HuH-7.5 (cell line): ENCODE measurements around the gene BNIP2.
"Not testable (repeated sequence)": the region's sequence is repeated elsewhere in the genome, so short reads cannot be mapped to it uniquely, and the experiment has no call there.

Experiments used
- DNase-seq: peaks from one replicate; pipeline ENCODE4 v3.0.0; 2011; ENCODE audit warnings: low spot score

BNIP2 gene

GRCh38 chr15:59688782-59689625 is at the start of gene BNIP2:
Gene BNIP2, minus strand, starts transcription at chr15:59689320. Its CDS starts 6,863 bp downstream, at chr15:59682457.
- DNase-seq: peak; percentile 70

GRCh38 chr15:59738676-59739075 is 49.6 kb upstream of the BNIP2 start:
- DNase-seq: peak; percentile 15

DNA sequence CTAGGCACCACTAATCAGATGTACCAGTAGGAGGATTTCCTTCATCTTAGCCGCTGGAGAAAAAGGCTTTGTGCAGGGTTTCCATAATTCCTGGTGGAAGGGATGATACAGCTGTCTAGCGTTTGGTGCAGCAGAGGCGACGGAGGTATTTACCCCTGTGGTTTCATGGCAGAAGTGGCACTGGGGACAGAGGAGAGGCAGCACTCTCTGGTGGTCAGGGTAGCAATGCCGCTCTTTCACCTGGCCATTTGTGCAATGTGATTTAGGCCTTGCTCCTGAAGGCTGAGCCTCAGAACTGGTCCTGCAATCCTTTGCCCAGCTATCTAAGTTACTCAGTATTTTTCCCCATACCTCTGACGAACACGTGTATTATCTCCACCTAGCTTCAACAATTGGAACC is 47.1 kb upstream of the BNIP2 start:
- DNase-seq: no peak

GRCh38 chr15:59725151-59725486 is 36.0 kb upstream of the BNIP2 start:
- no peak for DNase-seq

DNA sequence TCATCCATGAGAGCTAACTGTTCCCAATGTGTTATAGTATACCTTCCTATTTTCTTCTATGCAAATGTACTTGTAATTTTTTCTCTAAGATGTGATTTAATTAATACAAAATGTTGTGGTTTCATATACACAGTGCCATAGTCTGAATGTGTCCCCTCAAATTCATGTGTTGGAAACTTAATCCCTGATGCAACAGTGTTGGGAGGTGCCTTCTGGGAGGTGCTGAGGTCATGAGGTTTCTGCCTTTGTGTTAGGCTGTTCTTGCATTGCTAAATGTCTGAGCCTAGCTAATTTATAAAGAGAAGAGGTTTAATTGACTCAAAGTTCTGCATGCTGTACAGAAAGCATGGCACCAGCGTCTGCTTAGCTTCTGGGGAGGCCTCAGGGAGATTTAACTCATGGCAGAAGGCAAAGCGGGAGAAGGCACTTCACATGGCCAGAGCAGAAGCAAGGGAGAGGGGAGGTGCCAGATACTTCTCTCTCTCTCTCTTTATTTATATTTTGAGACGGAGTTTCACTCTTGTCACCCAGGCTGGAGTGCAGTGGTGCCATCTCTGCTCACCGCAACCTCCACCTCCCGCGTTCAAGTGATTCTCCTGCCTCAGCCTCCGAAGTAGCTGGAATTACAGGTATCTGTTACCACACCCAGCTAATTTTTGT is 34.7 kb upstream of the BNIP2 start:
- no peak for DNase-seq

GRCh38 chr15:59722476-59722875 is 33.4 kb upstream of the BNIP2 start:
- DNase-seq: no peak

DNA sequence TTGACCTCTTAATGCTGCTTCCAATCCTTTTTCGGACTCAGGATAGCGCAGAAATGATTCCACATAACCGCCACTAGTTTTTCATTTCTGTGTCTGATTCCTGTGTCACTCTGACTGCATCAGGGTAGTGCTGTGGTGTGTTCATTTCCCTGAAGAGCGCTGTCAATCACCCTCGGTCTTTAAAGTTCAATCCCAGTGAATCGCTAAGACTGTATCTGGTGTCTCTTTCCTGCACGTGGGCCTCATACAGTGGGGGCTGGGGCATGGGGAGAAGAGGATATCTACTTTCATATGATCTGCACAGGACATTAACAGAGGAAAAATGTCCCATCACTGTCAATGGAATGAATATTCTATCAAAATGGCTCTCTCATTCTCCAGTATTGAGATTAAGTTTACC is 32.9 kb upstream of the BNIP2 start:
- DNase-seq: no peak

DNA sequence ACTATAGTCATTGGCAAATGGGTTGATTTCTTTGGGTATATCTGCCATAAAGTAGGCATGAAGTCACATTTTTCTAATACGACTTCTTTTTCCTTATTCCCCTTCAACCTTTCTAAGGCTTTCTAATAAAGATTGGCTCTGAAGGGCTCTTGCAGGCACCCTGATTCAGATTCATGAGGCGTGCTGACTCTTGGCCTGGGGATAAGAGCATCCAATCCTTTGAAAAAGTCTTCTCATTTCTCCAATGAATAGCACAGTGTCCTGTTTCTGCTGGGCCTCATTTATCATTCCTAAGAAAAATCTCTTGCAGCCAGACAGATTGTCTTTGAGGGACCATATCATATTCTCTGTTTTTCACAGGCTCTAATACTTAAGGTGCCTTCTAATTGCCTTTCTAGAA is 32.3 kb upstream of the BNIP2 start:
- no peak for DNase-seq

DNA sequence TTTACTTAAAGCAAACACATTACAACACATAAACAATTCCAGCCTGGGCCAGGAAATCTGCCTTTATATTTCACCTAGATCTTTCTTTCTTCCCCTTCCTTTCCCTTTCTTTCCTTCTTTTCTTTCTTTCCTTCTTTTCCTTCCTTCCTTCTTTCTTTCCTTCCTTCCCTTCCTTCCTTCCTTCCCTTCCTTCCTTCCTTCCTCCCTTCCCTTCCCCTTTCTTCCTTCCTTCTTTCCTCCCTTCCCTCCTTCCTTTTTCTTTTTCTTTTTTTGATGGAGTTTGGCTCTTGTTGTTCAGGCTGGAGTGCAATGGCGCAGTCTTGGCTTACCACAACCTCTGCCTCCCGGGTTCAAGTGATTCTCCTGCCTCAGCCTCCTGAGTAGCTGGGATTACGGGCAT is 24.1 kb upstream of the BNIP2 start:
- DNase-seq: no peak

GRCh38 chr15:59711451-59712243 is 22.5 kb upstream of the BNIP2 start:
- DNase-seq: no peak

GRCh38 chr15:59707619-59708018 is 18.5 kb upstream of the BNIP2 start:
- no peak for DNase-seq

GRCh38 chr15:59703979-59704796 is 15.1 kb upstream of the BNIP2 start:
- no peak for DNase-seq

DNA sequence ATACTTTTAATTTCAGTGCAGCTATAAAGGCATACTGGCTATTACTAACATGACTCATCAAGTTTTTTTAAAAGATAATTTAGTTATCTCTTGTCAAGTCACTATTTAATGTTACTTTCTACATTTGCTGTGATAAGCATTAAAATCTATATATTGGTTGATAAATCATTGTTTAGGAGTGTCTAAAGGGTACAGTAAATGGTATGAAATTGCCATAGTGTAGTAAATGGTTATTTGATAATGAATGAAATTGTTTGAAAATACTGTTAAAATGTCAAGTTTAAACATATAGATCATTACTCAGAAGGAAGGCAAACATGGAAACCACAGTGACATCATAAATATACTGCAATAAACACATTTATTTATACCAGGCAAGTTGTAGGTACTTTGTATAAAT is 13.2 kb upstream of the BNIP2 start:
- DNase-seq: no peak

- no peak for DNase-seq
Observed at GRCh38 chr15:59701880-59702279, 12.8 kb upstream of the BNIP2 start.

- DNase-seq: no peak
Observed at GRCh38 chr15:59699810-59700431, 10.8 kb upstream of the BNIP2 start.

- DNase-seq: not testable (repeated sequence)
Observed at GRCh38 chr15:59698065-59698464, 8.9 kb upstream of the BNIP2 start.

DNA sequence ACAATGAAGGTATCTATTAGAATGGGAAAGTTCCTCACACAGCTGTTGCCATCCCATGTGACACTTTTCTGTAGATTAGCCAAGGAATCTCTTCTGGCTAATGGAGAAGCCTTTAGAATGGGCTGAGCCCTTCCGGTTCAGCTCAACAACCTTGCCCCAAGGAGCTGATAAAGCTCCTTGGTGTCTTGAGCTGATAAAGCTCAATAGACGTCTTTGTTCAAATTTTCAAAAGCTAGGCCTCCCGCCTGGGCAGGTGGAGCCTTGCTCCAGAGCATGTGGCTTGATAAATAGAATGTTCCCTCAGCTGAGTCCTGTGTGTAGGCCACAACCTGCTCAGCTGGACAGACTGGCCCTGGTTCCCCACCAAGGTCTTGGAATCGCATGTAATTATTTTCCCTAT is 7.2 kb upstream of the BNIP2 start:
- no peak for DNase-seq

GRCh38 chr15:59694779-59695178 is 5.7 kb upstream of the BNIP2 start:
- DNase-seq: no peak

GRCh38 chr15:59691194-59691805 is 2.2 kb upstream of the BNIP2 start:
- DNase-seq: no peak

- DNase-seq: no peak
Observed at GRCh38 chr15:59689626-59690236, 611 bp upstream of the BNIP2 start.

GRCh38 chr15:59688423-59688781 is 718 bp downstream of the BNIP2 start:
- DNase-seq: no peak
